Skeletal muscle satellite cell (primary cell): ENCODE data around the gene SYMPK.
"Not testable (repeated sequence)": the region's sequence is repeated elsewhere in the genome, so short reads cannot be mapped to it uniquely, and the experiment has no call there.

Experiments used
- H3K27me3 ChIP-seq: 2 replicates; pipeline ENCODE4 v1.7.0; 2013; ENCODE audit warnings: low read length; ENCODE audit not compliant: control insufficient read depth, insufficient read depth
- H3K36me3 ChIP-seq: 2 replicates; pipeline ENCODE4 v1.7.0; 2013; ENCODE audit warnings: mild to moderate bottlenecking, control low read depth, low read length; ENCODE audit not compliant: insufficient read depth
- H3K4me1 ChIP-seq: 2 replicates; pipeline ENCODE4 v1.7.0; 2013; ENCODE audit warnings: low read length; ENCODE audit not compliant: control insufficient read depth, insufficient read depth
- H3K4me2 ChIP-seq: 2 replicates; pipeline ENCODE4 v1.7.0; 2013; ENCODE audit warnings: mild to moderate bottlenecking, low read length
- H3K4me3 ChIP-seq: 2 replicates; pipeline ENCODE4 v1.7.0; 2013; ENCODE audit warnings: low read length
- H3K9ac ChIP-seq: 2 replicates; pipeline ENCODE4 v1.7.0; 2013; ENCODE audit warnings: mild to moderate bottlenecking, low read depth, low read length, moderate library complexity
- H3K9me3 ChIP-seq: replicated peaks from 2 replicates; pipeline ENCODE4 v1.7.0; 2013; ENCODE audit warnings: mild to moderate bottlenecking, control low read depth, low read length

SYMPK gene

DNA sequence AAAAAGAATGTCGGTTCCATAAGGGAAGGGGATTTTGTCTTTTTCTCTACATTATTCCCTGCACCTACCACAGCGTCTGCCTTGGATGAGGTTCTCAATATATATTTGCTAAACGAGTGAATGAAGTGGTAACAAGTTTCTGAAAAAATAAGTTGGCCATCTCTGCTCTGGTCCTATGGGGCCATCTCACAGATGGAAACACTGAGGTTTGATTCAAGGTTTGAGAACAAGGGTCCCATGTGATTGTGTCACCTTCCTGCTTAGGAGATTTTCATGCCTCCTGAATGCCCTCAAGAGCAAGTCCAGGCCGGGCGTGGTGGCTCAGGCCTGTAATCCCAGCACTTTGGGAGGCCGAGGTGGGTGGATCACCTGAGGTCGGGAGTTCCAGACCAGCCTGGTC is 36.3 kb upstream of the SYMPK start:
- Histone ChIP-seq H3K4me1 (peaks cover 13% of the 10 kb centered on the region), H3K4me3 (no peak overlapping the region), H3K9me3 (no peaks in the 10 kb centered on the region), H3K27me3 (no peaks in the 10 kb centered on the region), H3K36me3 (peaks cover 14% of the 10 kb centered on the region), H3K4me2 (no peak overlapping the region), H3K9ac (no peak overlapping the region)

DNA sequence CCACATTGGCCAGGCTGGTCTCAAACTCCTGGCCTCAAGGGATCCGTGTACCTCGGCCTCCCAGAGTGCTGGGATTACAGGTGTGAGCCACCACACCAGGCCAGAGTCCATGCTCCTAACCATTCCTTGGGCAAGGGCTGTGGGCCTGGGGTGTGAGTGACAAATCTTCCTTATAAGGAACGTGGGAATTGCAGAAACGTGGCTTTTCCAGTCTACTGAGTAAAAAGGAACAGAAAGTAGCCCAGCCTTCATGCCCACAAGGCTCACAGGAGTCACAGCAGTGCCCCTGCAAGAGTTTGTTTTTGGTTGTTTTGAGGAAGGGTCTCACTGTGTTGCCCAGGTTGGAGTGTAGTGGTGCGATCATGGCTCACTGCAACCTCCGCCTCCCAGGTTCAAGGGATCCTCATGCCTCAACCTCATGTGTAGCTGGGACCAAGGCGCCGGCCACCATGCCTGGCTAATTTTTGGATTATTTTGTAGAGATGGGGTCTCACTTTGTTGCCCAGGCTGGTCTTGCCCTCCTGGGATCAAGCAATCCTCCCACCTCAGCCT is 34.4 kb upstream of the SYMPK start:
- Histone ChIP-seq H3K9ac (no peak overlapping the region), H3K27me3 (no peaks in the 10 kb centered on the region), H3K9me3 (no peaks in the 10 kb centered on the region), H3K4me2 (no peak overlapping the region), H3K36me3 (peaks cover 14% of the 10 kb centered on the region), H3K4me1 (peaks cover 7% of the 10 kb centered on the region), H3K4me3 (no peak overlapping the region)

DNA sequence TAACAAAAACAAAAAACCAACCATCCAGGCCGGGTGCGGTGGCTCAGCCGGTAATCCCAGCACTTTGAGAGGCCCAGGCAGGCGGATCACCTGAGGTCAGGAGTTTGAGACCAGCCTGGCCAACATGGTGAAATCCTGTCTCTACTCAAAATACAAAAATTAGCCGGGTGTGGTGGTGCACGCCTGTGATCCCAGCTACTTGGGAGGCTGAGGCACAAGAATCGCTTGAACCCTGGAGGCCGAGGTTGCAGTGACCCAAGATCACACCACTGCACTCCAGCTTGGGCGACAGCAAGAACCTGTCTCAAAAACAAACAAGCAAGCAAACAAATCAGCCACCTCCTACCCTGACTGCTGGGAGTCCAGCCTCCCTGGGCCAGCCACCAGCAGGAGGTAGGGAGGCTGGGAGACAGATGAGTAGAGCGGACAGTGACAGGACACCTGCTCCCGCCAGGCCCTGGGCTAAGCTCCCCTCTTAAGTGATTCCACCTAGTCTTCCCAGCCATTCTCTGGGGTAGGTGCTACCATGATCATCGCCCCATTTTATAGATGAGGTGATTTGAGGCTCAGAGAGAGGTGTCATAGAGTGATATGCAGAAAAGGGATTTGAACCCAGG is 33.1 kb upstream of the SYMPK start:
- H3K4me1 ChIP-seq, H3K9me3 ChIP-seq, H3K27me3 ChIP-seq, H3K4me3 ChIP-seq, H3K4me2 ChIP-seq, H3K9ac ChIP-seq: not testable (repeated sequence)
- peaks cover 14% of the 10 kb centered on the region for H3K36me3 ChIP-seq

DNA sequence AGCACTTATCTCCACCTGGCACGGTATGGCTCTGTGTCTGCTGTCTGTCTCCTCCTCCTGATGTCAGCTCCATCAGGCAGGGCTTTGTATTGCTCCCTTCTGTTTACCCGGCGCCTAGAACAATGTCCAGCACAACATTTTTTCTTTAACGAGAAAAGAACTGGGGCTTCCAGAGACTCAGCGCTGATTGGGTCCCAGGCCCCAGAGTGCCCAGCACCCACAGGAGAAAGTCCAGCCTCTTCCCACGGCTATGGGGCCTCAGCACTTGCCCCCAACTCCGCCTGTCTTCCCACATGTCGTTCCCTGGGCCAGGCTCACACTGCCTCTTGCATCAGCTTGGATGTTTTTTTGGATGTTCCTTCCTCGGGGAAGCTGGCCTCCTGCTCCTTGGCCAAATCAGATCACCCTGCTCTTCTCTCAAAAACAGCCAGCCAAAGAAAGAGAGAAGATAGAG is 32.6 kb upstream of the SYMPK start:
- peaks cover 14% of the 10 kb centered on the region for H3K36me3 ChIP-seq
- H3K4me2 ChIP-seq: no peak overlapping the region

DNA sequence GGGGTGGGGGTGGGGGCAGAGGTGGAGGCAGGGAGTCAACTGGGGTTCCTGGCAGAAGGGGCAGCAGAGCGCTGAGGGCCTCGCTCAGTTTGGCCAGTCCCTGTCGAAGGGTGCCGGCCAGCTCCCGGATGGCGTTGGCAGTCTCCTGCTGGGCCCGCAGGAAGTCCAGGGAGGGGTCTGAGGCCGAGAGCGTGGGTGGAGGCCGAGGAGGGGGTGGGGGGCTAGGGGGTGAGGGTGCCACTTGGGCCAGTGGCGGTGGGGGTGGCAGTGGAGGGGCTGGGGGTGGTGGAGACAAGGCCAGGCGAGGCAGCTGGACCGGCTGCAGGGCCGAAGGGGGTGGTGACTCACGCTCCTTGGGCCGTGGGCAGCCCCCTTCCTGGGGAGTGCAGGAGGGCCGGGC is 27.9 kb upstream of the SYMPK start:
- Histone ChIP-seq H3K4me3 (no peak overlapping the region), H3K9ac (no peak overlapping the region), H3K27me3 (no peaks in the 10 kb centered on the region), H3K4me2 (no peak overlapping the region), H3K9me3 (no peaks in the 10 kb centered on the region), H3K4me1 (peaks cover 9% of the 10 kb centered on the region), H3K36me3 (peaks cover 5% of the 10 kb centered on the region)

More for the DNA sequence above, 32.6 kb upstream of the SYMPK start:
- no peaks in the 10 kb centered on the region for H3K4me1 ChIP-seq
- H3K9ac ChIP-seq: no peak overlapping the region
- H3K4me3 ChIP-seq: no peak overlapping the region
- H3K9me3 ChIP-seq: no peaks in the 10 kb centered on the region
- no peaks in the 10 kb centered on the region for H3K27me3 ChIP-seq

DNA sequence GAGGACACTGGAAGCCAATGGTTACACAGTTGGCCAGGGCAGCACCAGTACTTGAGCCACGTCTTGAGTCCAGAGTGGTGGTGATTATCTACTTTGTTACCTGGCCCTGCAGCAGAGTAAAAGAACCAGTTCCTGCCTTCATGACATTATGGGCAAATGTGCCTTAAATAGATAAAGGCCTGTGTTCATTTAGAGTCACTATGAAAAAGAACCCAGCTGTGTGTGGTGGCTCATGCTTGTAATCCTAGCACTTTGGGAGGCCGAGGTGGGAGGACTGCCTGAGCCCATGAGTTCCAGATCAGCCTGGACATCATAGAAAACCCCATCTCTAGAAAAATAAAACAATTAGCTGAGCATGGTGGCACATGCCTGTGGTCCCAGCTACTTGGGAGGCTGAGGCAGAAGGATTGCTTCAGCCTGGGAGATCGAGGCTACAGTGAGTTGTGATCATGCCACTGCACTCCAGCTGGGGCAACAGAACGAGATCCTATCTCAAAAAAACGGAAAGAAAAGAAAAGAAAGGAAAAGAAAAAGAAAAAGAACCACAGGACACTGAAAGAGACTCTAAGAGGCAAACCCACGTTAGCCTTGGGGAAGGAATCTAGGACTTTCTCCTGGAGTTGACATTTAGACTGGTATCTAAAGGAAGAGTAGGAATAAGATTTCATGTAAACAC is 26.4 kb upstream of the SYMPK start:
- Histone ChIP-seq H3K9ac (no peak overlapping the region), H3K9me3 (no peaks in the 10 kb centered on the region), H3K4me2 (no peak overlapping the region), H3K27me3 (no peaks in the 10 kb centered on the region), H3K36me3 (peaks cover under 1% of the 10 kb centered on the region), H3K4me3 (no peak overlapping the region), H3K4me1 (peaks cover 17% of the 10 kb centered on the region)

DNA sequence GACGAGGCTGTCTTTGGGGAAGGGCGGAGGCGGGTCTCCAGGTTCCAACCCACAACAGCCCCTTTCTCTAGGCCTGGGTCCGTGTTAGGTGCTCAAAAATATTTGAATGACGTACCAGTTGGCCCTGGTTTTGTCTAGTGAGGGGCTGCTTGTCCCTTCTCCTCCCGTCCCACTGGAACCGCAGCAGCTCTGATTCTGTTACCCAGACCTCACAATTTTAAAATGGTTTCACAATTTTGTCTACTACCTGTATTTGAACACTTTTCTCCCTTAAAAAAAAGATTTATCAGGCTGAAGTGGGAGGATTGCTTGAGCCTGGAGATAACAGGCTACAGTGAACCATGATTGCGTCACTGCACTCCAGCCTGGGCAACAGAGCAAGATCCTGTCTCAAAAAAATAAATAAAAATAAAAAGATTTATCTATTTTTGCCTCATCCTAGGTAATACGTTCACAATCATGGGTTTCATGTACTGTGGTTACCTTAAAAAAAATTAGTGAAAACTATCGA is 24.3 kb upstream of the SYMPK start:
- H3K36me3 ChIP-seq: peaks cover 8% of the 10 kb centered on the region
- H3K27me3 ChIP-seq: no peaks in the 10 kb centered on the region
- H3K9me3 ChIP-seq: no peaks in the 10 kb centered on the region
- H3K9ac ChIP-seq: peak overlapping the region; percentile 87
- peaks cover 31% of the 10 kb centered on the region for H3K4me1 ChIP-seq
- H3K4me3 ChIP-seq: peak overlapping the region; percentile 74
- peak overlapping the region; percentile 86 for H3K4me2 ChIP-seq

DNA sequence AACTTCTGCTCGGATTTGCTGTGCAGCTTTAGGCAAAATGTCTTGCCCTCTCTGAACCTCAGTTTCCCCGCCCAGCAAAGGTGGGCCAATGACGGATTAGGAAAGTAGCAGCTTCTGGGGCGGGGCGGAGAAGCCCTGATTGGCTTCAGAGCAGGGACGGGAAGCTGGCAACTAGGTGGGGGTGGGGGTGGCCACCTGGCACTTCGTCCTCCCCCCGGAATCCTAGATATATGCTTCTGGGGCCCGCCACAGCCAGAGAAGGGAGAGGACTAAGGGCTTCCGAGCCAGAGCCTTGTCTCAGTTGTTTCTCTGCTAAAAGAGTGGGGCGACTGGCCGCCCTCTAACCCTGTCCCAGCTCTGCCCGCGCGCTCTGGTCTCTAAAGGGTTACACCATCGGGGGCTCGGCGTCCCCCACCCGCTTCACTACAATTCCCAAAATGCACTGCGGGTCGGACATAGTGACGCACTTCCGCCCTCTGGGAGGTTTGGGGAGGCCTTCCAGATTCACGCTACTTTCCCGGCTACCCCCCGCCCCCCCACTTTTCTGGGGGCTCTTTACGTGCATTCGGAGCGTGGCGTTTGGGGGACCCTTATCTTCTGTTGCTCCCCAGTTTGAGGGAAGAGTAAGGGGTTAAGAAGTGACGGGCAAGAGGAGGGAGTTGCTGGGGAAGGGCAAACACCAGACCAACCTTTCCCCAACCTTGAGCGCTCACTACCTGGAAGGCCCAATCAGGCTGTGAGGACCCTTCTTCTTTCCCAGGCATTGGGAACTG is 23.7 kb upstream of the SYMPK start:
- Histone ChIP-seq H3K4me3 (peak overlapping the region; percentile 74), H3K27me3 (no peaks in the 10 kb centered on the region), H3K4me1 (peaks cover 31% of the 10 kb centered on the region), H3K9ac (peak overlapping the region; percentile 87), H3K9me3 (no peaks in the 10 kb centered on the region), H3K36me3 (peaks cover 8% of the 10 kb centered on the region), H3K4me2 (peak overlapping the region; percentile 86)

DNA sequence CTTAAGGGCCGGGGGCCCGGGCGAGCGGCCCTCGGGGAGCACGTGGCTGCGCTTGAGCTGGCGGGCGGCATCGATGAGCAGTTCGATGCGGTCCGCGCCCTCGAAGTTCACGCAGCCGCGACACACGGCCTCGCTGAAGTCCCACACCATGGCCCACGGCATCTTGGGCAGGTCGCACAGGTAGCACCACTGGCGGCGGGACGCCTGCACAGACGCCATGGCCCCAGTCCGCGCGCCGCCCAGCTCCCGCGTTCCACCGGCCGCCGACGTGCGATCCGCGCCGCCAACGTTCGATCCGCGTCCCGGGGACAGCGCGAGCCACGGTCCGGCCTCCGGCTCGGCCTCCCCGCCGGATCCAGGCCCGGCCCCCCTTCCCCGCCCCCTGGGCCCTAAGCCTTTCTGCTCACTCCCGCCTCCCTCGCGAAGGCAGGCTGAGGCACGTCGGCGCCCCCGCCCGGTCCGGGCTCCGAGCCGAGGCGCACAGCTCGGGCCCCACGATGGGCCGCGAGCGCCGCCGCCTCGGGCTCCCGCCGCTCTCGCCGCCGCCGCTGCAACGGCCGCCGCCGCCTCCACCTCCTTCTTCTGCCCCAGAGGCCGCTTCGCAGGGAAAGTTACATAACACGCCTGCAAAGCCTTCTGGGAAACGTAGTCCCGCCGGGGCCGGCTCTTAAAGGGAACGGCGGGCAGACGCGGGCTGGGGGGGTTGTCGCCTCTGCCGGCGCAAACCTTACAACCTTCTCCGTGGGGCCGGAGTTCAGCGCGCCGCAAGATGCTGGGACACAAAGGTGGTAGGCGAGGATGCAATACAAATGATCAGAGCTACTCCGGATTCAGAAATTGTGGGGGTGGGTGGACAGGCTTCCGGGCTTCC is 22.8 kb upstream of the SYMPK start, which contains the start of gene IRF2BP1:
TSS of gene IRF2BP1 (minus strand) at position 586 of the 871 bp plus-strand sequence. CDS start at position 219, 367 bp downstream.
- Histone ChIP-seq H3K4me2 (peak within 1 kb of the TSS; percentile 86), H3K4me3 (peak within 1 kb of the TSS; percentile 74), H3K27me3 (no peaks in the 10 kb centered on the region), H3K36me3 (peaks cover 8% of the 10 kb centered on the region), H3K4me1 (peaks cover 31% of the 10 kb centered on the region), H3K9me3 (no peaks in the 10 kb centered on the region), H3K9ac (peak within 1 kb of the TSS; percentile 87)

DNA sequence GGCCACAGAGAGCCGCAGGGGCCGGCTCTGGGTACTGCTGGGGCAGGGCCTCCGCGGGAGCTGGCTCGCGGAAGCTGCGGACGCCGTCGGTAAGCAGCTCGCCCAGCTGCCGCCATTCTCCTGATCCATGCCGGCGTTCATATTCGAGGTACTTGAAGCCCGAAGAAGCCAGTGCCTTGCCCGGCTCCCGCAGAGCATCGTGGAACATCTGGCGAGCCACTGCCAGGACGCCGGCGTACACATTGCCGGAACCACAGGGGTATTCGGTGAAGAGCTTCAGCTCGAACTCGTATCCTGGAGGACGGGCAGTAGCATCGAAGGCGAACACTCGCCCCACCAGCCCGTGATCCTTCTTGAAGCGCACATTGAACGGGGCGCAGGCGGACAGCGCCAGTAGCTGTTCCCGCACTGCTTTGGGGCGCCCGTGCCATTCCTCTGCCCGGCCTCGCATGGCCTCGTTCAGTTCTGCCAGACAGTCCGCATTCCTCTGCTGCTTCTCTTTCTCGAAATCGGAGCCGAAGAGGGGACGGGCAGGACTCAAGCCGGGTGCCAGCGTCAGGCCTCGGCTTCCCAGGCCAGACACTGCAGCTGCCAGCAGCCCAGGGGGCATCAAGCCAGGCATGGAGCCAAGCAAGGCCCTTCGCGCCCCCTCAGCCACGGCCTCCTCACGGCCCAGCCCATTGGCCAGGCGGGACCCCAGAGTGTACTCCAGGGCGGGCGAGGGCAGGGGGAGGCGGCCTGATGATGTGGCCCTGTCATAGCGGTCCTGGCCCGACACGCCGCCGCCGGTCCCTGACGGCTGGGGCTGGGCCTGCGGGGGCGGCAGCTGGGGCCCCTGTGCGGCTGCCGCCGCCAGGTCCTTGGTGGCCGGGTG is 22.0 kb upstream of the SYMPK start:
- peaks cover 31% of the 10 kb centered on the region for H3K4me1 ChIP-seq
- no peaks in the 10 kb centered on the region for H3K9me3 ChIP-seq
- H3K9ac ChIP-seq: peak overlapping the region; percentile 87
- peaks cover 8% of the 10 kb centered on the region for H3K36me3 ChIP-seq
- H3K4me2 ChIP-seq: peak overlapping the region; percentile 86
- H3K27me3 ChIP-seq: no peaks in the 10 kb centered on the region
- H3K4me3 ChIP-seq: peak overlapping the region; percentile 74
